ENCODE results near the gene CHRNG.
"Not testable (repeated sequence)": the region's sequence is repeated elsewhere in the genome, so short reads cannot be mapped to it uniquely, and the experiment has no call there.

The CHRNG gene

GRCh38 chr2:232529806-232530547 is 9.5 kb upstream of the CHRNG start:
- DNase-seq = no peak

DNA sequence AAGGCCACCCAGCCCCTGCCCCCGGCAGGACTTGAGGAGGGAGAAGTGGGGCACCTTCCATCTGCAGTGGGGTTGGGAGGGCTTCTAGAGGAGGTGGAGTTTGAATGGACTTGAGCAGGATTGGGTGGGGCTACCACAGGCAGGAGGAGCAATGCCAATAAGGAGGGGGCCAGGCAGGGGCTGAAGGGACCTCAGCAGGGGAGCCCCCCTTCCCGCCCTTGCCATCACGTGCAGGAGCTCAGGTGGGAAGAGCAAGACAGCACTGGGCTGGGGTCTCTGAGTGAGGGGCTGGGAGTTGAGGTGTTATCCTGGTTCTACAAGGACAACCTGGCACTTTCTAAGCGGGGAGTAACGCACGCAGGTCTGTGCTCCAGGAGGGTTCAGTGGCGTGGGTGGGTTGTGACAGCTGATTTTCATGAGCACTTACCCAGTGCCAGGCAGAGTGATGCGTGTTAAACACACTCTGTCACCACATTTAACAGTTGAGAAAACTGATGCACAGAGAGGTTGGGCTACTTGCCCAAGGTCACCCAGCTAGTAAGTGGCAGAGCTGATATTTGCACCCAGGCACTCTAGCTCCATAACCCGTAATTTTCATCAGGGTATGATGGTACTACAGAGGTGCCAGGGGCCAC is 8.7 kb upstream of the CHRNG start:
- no peak for DNase-seq

DNA sequence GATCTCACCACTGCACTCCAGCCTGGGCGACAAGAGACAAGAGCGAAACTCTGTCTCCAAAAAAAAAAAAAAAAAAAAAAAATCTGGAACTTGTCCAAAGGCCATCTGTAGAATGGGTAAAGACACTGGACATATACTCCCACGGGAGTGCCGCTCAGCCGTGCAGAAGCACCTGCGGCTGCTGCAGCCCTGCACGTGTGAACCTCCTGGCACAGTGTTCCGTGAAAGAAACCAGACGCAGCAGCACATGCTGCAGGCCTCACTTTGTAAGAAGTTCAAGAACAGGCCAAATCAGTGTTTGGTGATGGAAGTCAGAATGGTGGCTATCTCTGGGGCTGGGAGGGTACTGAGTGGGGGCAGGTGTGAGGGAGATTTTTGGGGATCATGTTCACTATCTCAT is 7.1 kb upstream of the CHRNG start:
- no peak for DNase-seq

- DNase-seq = not testable (repeated sequence)
These were observed 6.7 kb upstream of the CHRNG start for GRCh38 chr2:232532821-232533220.

DNA sequence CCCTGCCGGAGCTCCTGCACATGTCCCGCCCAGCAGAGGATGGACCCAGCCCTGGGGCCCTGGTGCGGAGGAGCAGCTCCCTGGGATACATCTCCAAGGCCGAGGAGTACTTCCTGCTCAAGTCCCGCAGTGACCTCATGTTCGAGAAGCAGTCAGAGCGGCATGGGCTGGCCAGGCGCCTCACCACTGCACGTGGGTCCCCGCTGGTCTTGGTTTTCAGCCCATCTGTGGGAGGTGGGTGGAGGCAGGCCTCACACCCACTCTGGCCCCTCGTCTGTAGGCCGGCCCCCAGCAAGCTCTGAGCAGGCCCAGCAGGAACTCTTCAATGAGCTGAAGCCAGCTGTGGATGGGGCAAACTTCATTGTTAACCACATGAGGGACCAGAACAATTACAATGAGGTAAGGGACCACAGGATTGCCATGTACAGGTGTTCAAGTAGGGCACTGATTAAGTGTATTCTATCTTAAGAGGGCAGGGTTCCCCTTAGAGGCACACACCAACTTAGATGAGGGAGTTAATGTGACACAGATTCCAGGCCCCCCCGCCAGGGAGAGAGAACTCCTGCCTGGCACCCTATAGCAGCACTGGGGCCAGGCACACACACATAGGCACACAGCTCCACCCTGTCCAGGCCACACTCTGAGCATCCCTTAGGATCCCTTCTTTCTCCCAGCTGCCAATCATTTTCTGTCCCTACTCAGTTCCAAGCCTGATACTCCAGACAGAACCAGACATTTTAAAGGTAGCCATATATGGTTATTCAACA is 5.4 kb upstream of the CHRNG start:
- DNase-seq = no peak

- no peak for DNase-seq
These were observed 4.4 kb upstream of the CHRNG start for GRCh38 chr2:232534940-232535651.

DNA sequence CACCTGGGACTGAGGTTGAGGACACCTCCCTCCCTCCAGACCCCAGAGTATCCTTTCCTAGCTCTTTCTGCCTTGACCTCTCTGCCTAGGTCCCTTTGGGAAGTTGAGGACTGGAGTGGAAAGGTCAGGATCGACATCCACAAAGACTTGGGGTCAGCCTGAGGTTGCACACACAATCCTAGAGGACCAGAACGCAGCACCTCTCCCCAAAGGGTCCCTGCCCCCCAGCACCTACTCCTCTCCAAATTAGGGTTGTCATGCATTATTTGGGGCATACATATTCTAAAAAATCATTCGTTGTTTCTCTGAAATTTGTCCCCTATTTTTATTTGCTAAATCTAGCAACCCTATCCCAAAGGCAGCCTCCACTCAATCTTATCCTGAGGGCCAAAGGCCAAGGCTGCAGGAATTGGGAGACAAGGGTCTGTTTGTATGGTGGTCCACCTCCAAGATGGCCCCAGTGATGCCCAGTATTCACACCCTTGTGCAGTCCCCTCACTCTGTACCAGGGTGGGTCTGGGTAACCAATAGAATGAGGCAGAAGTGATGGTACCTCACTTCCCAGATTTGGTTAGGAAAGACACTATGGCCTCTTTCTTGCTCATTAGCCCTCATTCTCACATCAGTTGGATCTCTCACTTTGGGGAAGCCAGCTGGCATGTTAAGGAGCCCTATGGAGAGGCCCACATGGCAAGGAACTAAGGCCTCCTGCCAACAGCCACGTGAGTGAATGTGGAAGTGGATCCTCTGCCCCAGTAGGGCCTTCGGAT is 3.5 kb upstream of the CHRNG start:
- no peak for DNase-seq

GRCh38 chr2:232537079-232537478 is 2.4 kb upstream of the CHRNG start:
- no peak for DNase-seq

DNA sequence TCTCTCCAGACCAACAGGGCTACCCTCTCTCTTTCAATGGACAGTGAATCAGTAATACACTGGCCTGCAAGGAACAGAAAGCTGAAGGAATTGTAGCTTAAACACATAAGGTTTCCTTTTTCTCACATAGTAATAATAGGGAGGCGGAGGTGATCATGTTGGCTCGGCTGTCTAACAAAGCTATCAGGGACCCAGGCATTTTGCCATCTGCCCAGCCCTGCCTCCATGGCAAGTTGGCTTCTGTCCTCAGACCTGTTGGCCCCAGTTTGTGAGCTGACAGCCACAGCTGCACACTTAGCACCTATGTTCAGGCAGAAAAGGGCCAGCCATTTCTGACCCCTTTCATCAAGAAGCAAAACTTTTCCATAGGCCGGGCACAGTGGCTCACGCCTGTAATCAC is 2.0 kb upstream of the CHRNG start:
- DNase-seq = no peak

- DNase-seq = no peak
These were observed 821 bp upstream of the CHRNG start for GRCh38 chr2:232538671-232539070.

DNA sequence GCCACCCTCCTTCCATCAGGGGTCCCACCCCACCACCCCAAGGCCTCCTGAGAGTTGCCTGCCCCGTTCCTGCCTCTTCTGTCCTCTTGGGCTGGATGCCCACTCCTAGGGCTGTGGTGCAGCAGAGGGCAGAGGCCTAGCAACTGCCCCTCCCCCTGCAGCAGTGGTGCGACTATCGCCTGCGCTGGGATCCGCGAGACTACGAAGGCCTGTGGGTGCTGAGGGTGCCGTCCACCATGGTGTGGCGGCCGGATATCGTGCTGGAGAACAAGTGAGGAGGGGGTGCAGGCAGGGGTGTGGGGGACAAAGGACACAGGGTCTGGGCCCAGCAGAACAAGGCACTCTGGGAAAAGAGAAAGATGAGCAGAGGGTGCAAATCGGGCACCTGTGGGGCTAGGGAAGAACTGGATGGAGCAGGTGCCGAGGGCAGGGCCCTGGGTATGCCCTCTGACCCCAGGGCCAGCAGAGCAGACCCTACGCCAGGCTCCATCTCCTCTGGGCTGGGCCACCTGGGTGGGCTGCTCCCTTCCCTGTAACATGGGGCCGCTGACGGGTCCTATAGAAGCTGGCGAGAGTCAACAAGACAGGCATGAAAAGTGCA is 1.0 kb downstream of the CHRNG start:
- DNase-seq = no peak

DNA sequence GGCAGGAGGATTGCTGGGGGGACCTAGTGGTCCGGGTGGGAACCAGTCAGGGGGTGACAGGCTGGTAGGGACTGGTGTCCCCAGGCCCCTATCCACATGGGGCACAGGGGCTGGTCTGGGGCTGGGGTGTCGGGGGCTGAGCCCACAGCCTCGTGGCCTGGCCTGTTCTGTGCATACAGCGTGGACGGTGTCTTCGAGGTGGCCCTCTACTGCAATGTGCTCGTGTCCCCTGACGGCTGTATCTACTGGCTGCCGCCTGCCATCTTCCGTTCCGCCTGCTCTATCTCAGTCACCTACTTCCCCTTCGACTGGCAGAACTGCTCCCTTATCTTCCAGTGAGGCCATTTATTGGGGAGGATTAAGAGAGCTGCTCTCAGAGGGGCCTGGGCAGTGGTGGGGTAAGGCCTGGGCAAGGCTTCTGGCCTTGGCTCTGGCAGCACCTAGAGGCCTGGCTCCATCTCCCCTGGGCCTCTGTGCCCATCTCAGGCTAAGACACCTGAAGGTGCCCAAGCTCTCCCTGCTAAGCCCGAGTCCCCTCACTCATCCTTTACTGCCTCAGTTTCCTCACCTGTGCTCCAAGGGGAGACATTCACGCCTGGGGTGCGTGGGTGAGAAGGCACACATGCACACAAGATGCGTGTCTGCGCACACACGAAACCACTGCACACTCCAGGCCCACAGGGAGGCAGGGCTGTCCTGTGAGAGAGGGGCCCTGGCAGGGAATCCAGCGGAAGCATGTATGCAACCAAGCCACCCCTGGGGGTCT is 1.9 kb downstream of the CHRNG start:
- no peak for DNase-seq

DNA sequence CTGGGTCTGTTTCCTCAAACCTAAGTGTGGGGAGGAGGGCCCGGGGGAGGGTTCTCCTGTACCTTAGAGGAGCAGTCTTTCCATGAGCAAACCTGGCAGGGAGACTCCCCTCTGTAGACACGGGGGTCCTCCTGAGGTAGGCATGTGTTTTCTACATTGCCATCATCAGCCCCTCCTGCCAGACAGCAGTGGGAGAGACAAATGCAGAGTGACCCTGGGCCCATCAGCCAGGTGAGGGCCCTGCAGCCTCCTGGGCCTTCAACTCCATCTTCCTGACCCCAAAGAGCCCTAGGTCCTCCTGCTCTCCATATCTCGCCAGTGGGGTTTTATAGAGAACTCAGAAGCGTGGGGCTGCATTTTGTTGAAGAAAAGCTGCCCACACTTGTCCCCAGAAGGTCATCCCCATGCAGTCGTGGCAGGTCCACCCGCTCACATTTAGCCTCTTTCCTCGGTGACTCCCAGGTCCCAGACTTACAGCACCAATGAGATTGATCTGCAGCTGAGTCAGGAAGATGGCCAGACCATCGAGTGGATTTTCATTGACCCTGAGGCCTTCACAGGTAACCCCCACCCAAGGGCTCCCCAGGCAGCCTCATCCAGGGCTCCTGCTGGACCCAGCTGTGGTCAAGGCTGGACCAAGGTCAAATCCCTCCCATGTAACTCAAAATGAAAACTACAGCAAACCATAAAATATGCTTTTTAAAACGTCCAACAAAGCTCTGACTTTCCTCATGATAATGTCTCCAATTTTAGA is 2.6 kb downstream of the CHRNG start:
- no peak for DNase-seq

DNA sequence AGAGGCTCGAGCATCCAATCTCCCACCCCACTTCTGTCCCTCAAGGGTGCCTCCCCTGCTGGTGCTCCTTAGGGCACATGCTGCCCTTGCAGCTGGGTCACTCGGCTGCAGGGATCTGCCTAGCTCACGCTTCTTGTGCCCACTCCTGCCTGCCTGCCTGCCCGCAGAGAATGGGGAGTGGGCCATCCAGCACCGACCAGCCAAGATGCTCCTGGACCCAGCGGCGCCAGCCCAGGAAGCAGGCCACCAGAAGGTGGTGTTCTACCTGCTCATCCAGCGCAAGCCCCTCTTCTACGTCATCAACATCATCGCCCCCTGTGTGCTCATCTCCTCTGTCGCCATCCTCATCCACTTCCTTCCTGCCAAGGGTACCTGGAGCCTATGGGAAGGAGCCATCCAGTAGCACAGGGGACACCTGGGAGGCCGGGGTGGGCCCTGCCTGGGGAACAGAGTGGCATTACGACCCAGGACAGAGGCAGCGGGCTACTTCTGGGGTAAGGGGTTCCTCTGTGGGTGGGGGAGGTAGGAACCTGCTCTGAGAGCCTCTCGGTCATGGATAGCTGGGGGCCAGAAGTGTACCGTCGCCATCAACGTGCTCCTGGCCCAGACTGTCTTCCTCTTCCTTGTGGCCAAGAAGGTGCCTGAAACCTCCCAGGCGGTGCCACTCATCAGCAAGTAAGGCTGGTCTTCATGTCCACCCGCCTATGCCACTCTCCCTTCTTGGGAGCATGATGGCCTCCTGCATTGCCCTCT is 3.4 kb downstream of the CHRNG start:
- DNase-seq = no peak

GRCh38 chr2:232543491-232543890 is 4.0 kb downstream of the CHRNG start:
- DNase-seq = no peak

GRCh38 chr2:232543928-232544631 is 4.6 kb downstream of the CHRNG start:
- DNase-seq = no peak

GRCh38 chr2:232544674-232545073 is 5.2 kb downstream of the CHRNG start:
- DNase-seq = no peak

GRCh38 chr2:232545511-232546375 is 6.3 kb downstream of the CHRNG start:
- no peak for DNase-seq
